ENCODE measurements around the gene TEX38. TPM values are rescaled to one million over a fixed set of nuclear protein-coding genes. Genes with fewer than 3 reads are reported as not detected.
"Not testable (repeated sequence)": the region's sequence is repeated elsewhere in the genome, so short reads cannot be mapped to it uniquely, and the experiment has no call there.

Gene TEX38
- total and polyA plus RNA-seq, 2 donors: 0.14 TPM; not detected in 1

DNA sequence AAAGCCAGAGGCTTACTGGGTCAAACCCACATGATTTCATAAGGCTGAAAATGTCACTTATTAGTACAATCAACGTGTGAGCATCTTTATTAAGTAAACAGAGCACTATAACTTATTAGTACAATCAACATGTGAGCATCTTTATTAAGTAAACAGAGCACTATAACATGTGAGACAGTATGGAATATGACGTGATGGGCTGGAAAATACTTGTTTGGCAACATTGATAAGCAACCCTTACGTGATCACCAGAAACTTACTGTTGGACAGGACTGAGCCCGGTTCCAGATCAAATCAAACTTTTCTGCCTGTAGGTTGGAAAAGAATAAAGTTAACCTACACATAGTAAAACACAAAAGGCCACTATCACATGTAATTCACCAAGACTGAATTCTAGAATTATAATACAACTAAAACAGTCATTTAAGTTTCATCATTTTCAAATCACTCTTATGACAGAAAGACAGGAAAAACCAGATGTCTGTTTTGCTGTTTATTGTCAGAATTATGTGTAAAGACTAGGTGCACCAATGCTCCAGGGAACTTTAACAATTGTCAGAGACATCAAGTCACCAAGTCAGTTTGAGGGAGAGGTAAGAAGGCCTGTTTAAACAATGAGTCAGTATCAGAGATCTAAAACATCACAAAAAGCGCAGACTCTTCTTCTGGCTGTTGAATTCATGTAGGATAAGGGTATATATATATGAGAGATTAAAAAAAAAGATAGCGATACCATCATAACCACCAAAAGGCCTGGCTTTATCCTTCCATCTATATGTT is 19.1 kb upstream of the TEX38 start:
- 72% methylated on average over 6 of the region's 6 CpGs for WGBS
- peaks cover 0 to 7% of the 10 kb centered on the region in 2 donors for H3K9me3 ChIP-seq (ENCODE audit: control insufficient read depth in 2 of 2, insufficient read depth in 1 of 2, low read length in 1 of 2)
- peaks cover 28 to 37% of the 10 kb centered on the region in 2 donors for H3K36me3 ChIP-seq (ENCODE audit: control insufficient read depth in 2 of 2, insufficient read depth in 2 of 2, low read length in 1 of 2)
- no peak overlapping the region for H3K27ac ChIP-seq (ENCODE audit: low read depth in 1 of 2, low read length in 1 of 2)
- H3K4me1 ChIP-seq (ENCODE audit: control insufficient read depth in 2 of 2, insufficient read depth in 2 of 2, low read length in 2 of 2): no peaks in the 10 kb centered on the region
- no peak overlapping the region for H3K4me3 ChIP-seq (ENCODE audit: low read length in 2 of 2)
- no peaks in the 10 kb centered on the region for H3K27me3 ChIP-seq (ENCODE audit: control insufficient read depth in 2 of 2, insufficient read depth in 1 of 2, low read length in 1 of 2)
- DNase-seq (ENCODE audit: low read depth in 6 of 9, low spot score in 9 of 9): no peak

DNA sequence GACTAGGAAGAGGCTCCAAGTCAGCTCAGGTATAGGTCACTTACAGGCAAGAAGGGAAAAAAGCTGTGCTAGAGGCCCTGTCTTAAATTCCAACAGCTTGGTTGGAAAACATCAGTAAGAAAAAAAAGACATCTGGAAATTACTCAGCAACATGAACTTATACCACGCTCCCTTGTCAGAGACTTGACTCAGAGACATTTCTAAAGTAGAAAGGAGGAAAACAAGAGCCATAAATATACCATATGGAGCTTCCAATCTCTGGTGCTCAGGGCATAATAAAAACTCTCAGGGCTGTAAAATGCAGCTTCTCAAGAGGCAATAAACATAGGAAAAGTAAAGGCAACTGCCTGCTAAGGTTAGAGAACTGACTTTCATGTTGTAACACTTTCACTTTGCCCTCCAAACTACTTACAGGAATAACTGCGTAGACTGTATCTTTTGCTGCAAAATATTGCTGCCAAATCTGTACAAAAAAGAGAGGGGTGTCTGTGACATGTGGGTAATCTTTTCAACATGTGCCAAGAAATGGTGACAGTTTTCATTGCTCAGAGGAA is 18.2 kb upstream of the TEX38 start:
- H3K4me3 ChIP-seq (ENCODE audit: low read length in 2 of 2): no peak overlapping the region
- H3K9me3 ChIP-seq (ENCODE audit: control insufficient read depth in 2 of 2, insufficient read depth in 1 of 2, low read length in 1 of 2): peaks cover 0 to 1% of the 10 kb centered on the region in 2 donors
- DNase-seq (ENCODE audit: low read depth in 6 of 9, low spot score in 9 of 9): no peak
- H3K4me1 ChIP-seq (ENCODE audit: control insufficient read depth in 2 of 2, insufficient read depth in 2 of 2, low read length in 2 of 2): no peaks in the 10 kb centered on the region
- no peaks in the 10 kb centered on the region for H3K27me3 ChIP-seq (ENCODE audit: control insufficient read depth in 2 of 2, insufficient read depth in 1 of 2, low read length in 1 of 2)
- peaks cover 29 to 39% of the 10 kb centered on the region in 2 donors for H3K36me3 ChIP-seq (ENCODE audit: control insufficient read depth in 2 of 2, insufficient read depth in 2 of 2, low read length in 1 of 2)
- no peak overlapping the region for H3K27ac ChIP-seq (ENCODE audit: low read depth in 1 of 2, low read length in 1 of 2)
- WGBS: 94% methylated on average over 2 of the region's 2 CpGs

- Histone ChIP-seq H3K36me3 (ENCODE audit: control insufficient read depth in 2 of 2, insufficient read depth in 2 of 2, low read length in 1 of 2) (peaks cover 29 to 40% of the 10 kb centered on the region in 2 donors), H3K9me3 (ENCODE audit: control insufficient read depth in 2 of 2, insufficient read depth in 1 of 2, low read length in 1 of 2) (no peaks in the 10 kb centered on the region), H3K4me3 (ENCODE audit: low read length in 2 of 2) (no peak overlapping the region), H3K27ac (ENCODE audit: low read depth in 1 of 2, low read length in 1 of 2) (no peak overlapping the region), H3K4me1 (ENCODE audit: control insufficient read depth in 2 of 2, insufficient read depth in 2 of 2, low read length in 2 of 2) (no peaks in the 10 kb centered on the region), H3K27me3 (ENCODE audit: control insufficient read depth in 2 of 2, insufficient read depth in 1 of 2, low read length in 1 of 2) (no peaks in the 10 kb centered on the region)
- no peak for DNase-seq (ENCODE audit: low read depth in 6 of 9, low spot score in 9 of 9)
- WGBS: 98% methylated on average over 1 of the region's 1 CpG
These were observed 17.6 kb upstream of the TEX38 start for GRCh38 chr1:46654012-46654411.

GRCh38 chr1:46654698-46655097 is 17.0 kb upstream of the TEX38 start:
- not testable (repeated sequence) for DNase-seq (ENCODE audit: low read depth in 6 of 9, low spot score in 9 of 9); H3K27ac ChIP-seq (ENCODE audit: low read depth in 1 of 2, low read length in 1 of 2); H3K27me3 ChIP-seq (ENCODE audit: control insufficient read depth in 2 of 2, insufficient read depth in 1 of 2, low read length in 1 of 2); H3K4me1 ChIP-seq (ENCODE audit: control insufficient read depth in 2 of 2, insufficient read depth in 2 of 2, low read length in 2 of 2); H3K9me3 ChIP-seq (ENCODE audit: control insufficient read depth in 2 of 2, insufficient read depth in 1 of 2, low read length in 1 of 2); H3K4me3 ChIP-seq (ENCODE audit: low read length in 2 of 2)
- peaks cover 26 to 40% of the 10 kb centered on the region in 2 donors for H3K36me3 ChIP-seq (ENCODE audit: control insufficient read depth in 2 of 2, insufficient read depth in 2 of 2, low read length in 1 of 2)
- WGBS: 98% methylated on average over 2 of the region's 2 CpGs

- H3K4me3 ChIP-seq (ENCODE audit: low read length in 2 of 2): no peak overlapping the region
- H3K27me3 ChIP-seq (ENCODE audit: control insufficient read depth in 2 of 2, insufficient read depth in 1 of 2, low read length in 1 of 2): no peaks in the 10 kb centered on the region
- H3K27ac ChIP-seq (ENCODE audit: low read depth in 1 of 2, low read length in 1 of 2): no peak overlapping the region
- no peak for DNase-seq (ENCODE audit: low read depth in 6 of 9, low spot score in 9 of 9)
- no peaks in the 10 kb centered on the region for H3K9me3 ChIP-seq (ENCODE audit: control insufficient read depth in 2 of 2, insufficient read depth in 1 of 2, low read length in 1 of 2)
- no peaks in the 10 kb centered on the region for H3K4me1 ChIP-seq (ENCODE audit: control insufficient read depth in 2 of 2, insufficient read depth in 2 of 2, low read length in 2 of 2)
- H3K36me3 ChIP-seq (ENCODE audit: control insufficient read depth in 2 of 2, insufficient read depth in 2 of 2, low read length in 1 of 2): peaks cover 20 to 29% of the 10 kb centered on the region in 2 donors
These were observed 15.8 kb upstream of the TEX38 start for GRCh38 chr1:46655848-46656247.

GRCh38 chr1:46656643-46657042 is 15.0 kb upstream of the TEX38 start:
- Histone ChIP-seq H3K27me3 (ENCODE audit: control insufficient read depth in 2 of 2, insufficient read depth in 1 of 2, low read length in 1 of 2) (no peaks in the 10 kb centered on the region), H3K4me1 (ENCODE audit: control insufficient read depth in 2 of 2, insufficient read depth in 2 of 2, low read length in 2 of 2) (no peaks in the 10 kb centered on the region), H3K27ac (ENCODE audit: low read depth in 1 of 2, low read length in 1 of 2) (no peak overlapping the region), H3K36me3 (ENCODE audit: control insufficient read depth in 2 of 2, insufficient read depth in 2 of 2, low read length in 1 of 2) (peaks cover 20 to 29% of the 10 kb centered on the region in 2 donors), H3K9me3 (ENCODE audit: control insufficient read depth in 2 of 2, insufficient read depth in 1 of 2, low read length in 1 of 2) (no peaks in the 10 kb centered on the region), H3K4me3 (ENCODE audit: low read length in 2 of 2) (no peak overlapping the region)
- no peak for DNase-seq (ENCODE audit: low read depth in 6 of 9, low spot score in 9 of 9)
- 95% methylated on average over 2 of the region's 2 CpGs for WGBS

DNA sequence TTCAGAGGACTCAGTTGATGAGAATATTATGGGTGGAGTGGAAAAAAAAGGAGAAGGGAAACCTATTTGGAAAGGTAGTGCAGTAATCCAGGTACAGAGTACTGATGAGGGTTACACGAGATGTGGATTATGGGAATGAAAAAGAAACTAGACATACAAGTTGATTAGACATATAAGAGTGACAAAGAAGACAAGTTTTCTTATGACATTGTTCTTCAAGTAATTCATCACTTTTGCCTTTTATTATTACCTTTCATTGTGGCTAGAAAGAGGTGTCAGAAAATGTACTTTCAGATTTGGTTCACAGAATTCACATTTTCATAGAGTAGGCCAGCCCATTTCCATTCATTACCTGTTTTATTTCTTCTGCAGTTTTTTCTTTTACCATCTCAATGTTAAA is 13.9 kb upstream of the TEX38 start:
- 65% methylated on average over 1 of the region's 1 CpG for WGBS
- peaks cover 16 to 22% of the 10 kb centered on the region in 2 donors for H3K36me3 ChIP-seq (ENCODE audit: control insufficient read depth in 2 of 2, insufficient read depth in 2 of 2, low read length in 1 of 2)

DNA sequence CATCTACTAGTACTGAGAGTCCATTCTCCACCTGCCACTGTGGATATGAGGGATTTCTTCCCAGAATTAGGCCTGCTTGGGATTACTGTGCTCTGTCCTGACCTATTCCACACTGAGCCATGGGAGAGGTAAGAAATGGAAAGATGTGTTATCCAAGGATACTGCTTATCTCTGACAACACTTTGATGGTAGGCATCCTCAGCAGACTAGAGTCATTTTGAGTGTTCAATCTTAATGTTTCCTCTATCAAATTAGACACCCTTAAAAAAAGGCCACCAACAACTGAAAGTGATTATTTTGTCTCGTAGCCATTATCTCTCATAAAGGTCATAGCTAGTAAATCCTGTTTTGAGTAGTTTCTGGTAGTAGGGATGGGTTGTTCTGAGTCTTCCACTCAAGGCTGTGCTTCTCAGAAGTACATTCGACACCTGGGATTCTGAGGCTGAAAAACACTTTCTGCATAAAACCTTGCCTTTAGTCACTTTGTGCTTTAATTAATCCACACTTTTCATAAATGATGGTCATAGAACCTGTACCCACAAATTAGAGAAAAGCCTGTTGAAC is 12.3 kb upstream of the TEX38 start:
- H3K27ac ChIP-seq (ENCODE audit: low read depth in 1 of 2, low read length in 1 of 2): no peak overlapping the region
- H3K9me3 ChIP-seq (ENCODE audit: control insufficient read depth in 2 of 2, insufficient read depth in 1 of 2, low read length in 1 of 2): no peaks in the 10 kb centered on the region
- no peak for DNase-seq (ENCODE audit: low read depth in 6 of 9, low spot score in 9 of 9)
- H3K36me3 ChIP-seq (ENCODE audit: control insufficient read depth in 2 of 2, insufficient read depth in 2 of 2, low read length in 1 of 2): peaks cover 19 to 32% of the 10 kb centered on the region in 2 donors
- H3K4me3 ChIP-seq (ENCODE audit: low read length in 2 of 2): no peak overlapping the region
- H3K4me1 ChIP-seq (ENCODE audit: control insufficient read depth in 2 of 2, insufficient read depth in 2 of 2, low read length in 2 of 2): no peaks in the 10 kb centered on the region
- H3K27me3 ChIP-seq (ENCODE audit: control insufficient read depth in 2 of 2, insufficient read depth in 1 of 2, low read length in 1 of 2): no peaks in the 10 kb centered on the region
- 92% methylated on average over 2 of the region's 2 CpGs for whole genome bisulfite sequencing

More for the DNA sequence above, 13.9 kb upstream of the TEX38 start:
- H3K27ac ChIP-seq (ENCODE audit: low read depth in 1 of 2, low read length in 1 of 2): no peak overlapping the region
- H3K4me3 ChIP-seq (ENCODE audit: low read length in 2 of 2): no peak overlapping the region
- no peak for DNase-seq (ENCODE audit: low read depth in 6 of 9, low spot score in 9 of 9)
- H3K9me3 ChIP-seq (ENCODE audit: control insufficient read depth in 2 of 2, insufficient read depth in 1 of 2, low read length in 1 of 2): no peaks in the 10 kb centered on the region
- no peaks in the 10 kb centered on the region for H3K4me1 ChIP-seq (ENCODE audit: control insufficient read depth in 2 of 2, insufficient read depth in 2 of 2, low read length in 2 of 2)
- no peaks in the 10 kb centered on the region for H3K27me3 ChIP-seq (ENCODE audit: control insufficient read depth in 2 of 2, insufficient read depth in 1 of 2, low read length in 1 of 2)

DNA sequence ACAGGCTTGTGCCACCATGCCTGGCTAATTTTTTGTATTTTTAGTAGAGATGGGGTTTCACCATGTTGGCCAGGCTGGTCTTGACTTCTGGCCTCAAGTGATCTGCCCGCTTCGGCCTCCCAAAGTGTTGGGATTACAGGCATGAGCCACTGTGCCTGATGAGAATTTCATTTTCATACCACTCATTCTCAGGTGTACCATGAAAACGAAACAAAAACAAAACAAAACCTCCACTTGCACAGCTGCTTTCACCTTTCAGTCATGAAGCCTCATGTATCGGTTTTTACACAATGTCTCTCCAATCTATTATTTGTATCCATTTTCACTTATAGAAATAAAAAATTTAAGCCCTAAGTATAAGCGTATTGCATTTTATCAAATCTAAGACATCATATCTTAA is 11.5 kb upstream of the TEX38 start:
- peaks cover 18 to 32% of the 10 kb centered on the region in 2 donors for H3K36me3 ChIP-seq (ENCODE audit: control insufficient read depth in 2 of 2, insufficient read depth in 2 of 2, low read length in 1 of 2)
- not testable (repeated sequence) for H3K27me3 ChIP-seq (ENCODE audit: control insufficient read depth in 2 of 2, insufficient read depth in 1 of 2, low read length in 1 of 2); H3K9me3 ChIP-seq (ENCODE audit: control insufficient read depth in 2 of 2, insufficient read depth in 1 of 2, low read length in 1 of 2); H3K4me1 ChIP-seq (ENCODE audit: control insufficient read depth in 2 of 2, insufficient read depth in 2 of 2, low read length in 2 of 2); H3K4me3 ChIP-seq (ENCODE audit: low read length in 2 of 2); H3K27ac ChIP-seq (ENCODE audit: low read depth in 1 of 2, low read length in 1 of 2); DNase-seq (ENCODE audit: low read depth in 6 of 9, low spot score in 9 of 9)
- WGBS: 97% methylated on average over 5 of the region's 5 CpGs
